Neural cell (in vitro differentiated cells): ENCODE results near the gene POLR2B. TPM values are rescaled to one million over a fixed set of nuclear protein-coding genes. Genes with fewer than 3 reads are reported as not detected.

Source experiments
- H2AFZ ChIP-seq: fragments of 200-600, 300-800 bp; sonication (generic), shearing (Covaris generic); 2 replicates; pipeline ENCODE4 v1.6.0; 2014; ENCODE audit warnings: low read depth, mild to moderate bottlenecking, antibody characterized with exemption, low read length, moderate library complexity
- H3F3A ChIP-seq: fragments of 200-600 bp; shearing (Covaris generic); 2 replicates; pipeline ENCODE4 v1.6.1; 2016; ENCODE audit warnings: mild to moderate bottlenecking, moderate library complexity, mixed read lengths, antibody characterized with exemption, low read length; ENCODE audit not compliant: insufficient read depth, poor library complexity, severe bottlenecking
- H3K27ac ChIP-seq: fragments of 200-600, 300-800 bp; sonication (generic), shearing (Covaris generic); 2 replicates; pipeline ENCODE4 v1.5.1; 2014; ENCODE audit warnings: mild to moderate bottlenecking, low read length, moderate library complexity
- H3K27me3 ChIP-seq: fragments of 300-800, 200-600 bp; sonication (generic), shearing (Covaris generic); 2 replicates; pipeline ENCODE4 v1.6.0; 2014; ENCODE audit warnings: mild to moderate bottlenecking, low read depth, low read length, moderate library complexity; ENCODE audit not compliant: insufficient read depth
- H3K36me3 ChIP-seq: fragments of 300-800, 200-600 bp; sonication (generic), shearing (Covaris generic); 2 replicates; pipeline ENCODE4 v1.5.1; 2014; ENCODE audit warnings: mild to moderate bottlenecking, antibody characterized with exemption, low read length, moderate library complexity; ENCODE audit not compliant: insufficient read depth
- H3K4me2 ChIP-seq: fragments of 300-800, 200-600 bp; sonication (generic), shearing (Covaris generic); 2 replicates; pipeline ENCODE4 v1.6.0; 2014; ENCODE audit warnings: mild to moderate bottlenecking, low read length
- H3K4me3 ChIP-seq: fragments of 300-800, 200-600 bp; sonication (generic), shearing (Covaris generic); 2 replicates; pipeline ENCODE4 v1.5.1; 2014; ENCODE audit warnings: mild to moderate bottlenecking, low read length, moderate library complexity
- H3K79me2 ChIP-seq: fragments of 200-600 bp; shearing (Covaris generic); replicated peaks from 2 replicates; pipeline ENCODE4 v1.6.0; 2014; ENCODE audit warnings: mild to moderate bottlenecking, low read length, moderate library complexity; ENCODE audit not compliant: insufficient read depth
- H3K9ac ChIP-seq: fragments of 300-800, 200-600 bp; sonication (generic), shearing (Covaris generic); 2 replicates; pipeline ENCODE4 v1.6.1; 2016; ENCODE audit warnings: mild to moderate bottlenecking, low read length, mixed read lengths
- H3K9me2 ChIP-seq: fragments of 200-600 bp; shearing (Covaris generic); 2 replicates; pipeline ENCODE4 v1.6.1; 2016; ENCODE audit warnings: mild to moderate bottlenecking, low read length, mixed read lengths; ENCODE audit not compliant: insufficient read depth
- H3K9me3 ChIP-seq: fragments of 200-600, 300-800 bp; sonication (generic), shearing (Covaris generic); 2 replicates; pipeline ENCODE4 v1.6.1; 2016; ENCODE audit warnings: mild to moderate bottlenecking, mixed run types, low read length, moderate library complexity, mixed read lengths
- H4K20me1 ChIP-seq: fragments of 200-600 bp; shearing (Covaris generic); 2 replicates; pipeline ENCODE4 v1.6.1; 2016; ENCODE audit warnings: mild to moderate bottlenecking, mixed run types; ENCODE audit not compliant: insufficient read depth
- CTCF ChIP-seq: fragments of 450-650 bp; IDR thresholded peaks from 2 replicates; pipeline ENCODE4 v1.5.1; 2014; ENCODE audit warnings: antibody characterized with exemption, mild to moderate bottlenecking, moderate library complexity; ENCODE audit not compliant: poor library complexity, severe bottlenecking
- EP300 ChIP-seq: fragments of 450-650 bp; conservative IDR thresholded peaks from 2 replicates; pipeline ENCODE4 v1.6.1; 2014; ENCODE audit warnings: antibody characterized with exemption, mild to moderate bottlenecking, moderate library complexity; ENCODE audit not compliant: poor library complexity, severe bottlenecking
- EZH2 ChIP-seq: fragments of 200-600, 300-800 bp; shearing (Covaris generic), sonication (generic); IDR thresholded peaks from 2 replicates; pipeline ENCODE4 v1.6.1; 2014; ENCODE audit warnings: antibody characterized with exemption, low read length, borderline replicate concordance, mild to moderate bottlenecking; ENCODE audit not compliant: insufficient read depth, poor library complexity, severe bottlenecking
- MXI1 ChIP-seq: fragments of 450-650 bp; conservative IDR thresholded peaks from 2 replicates; pipeline ENCODE4 v1.6.1; 2014; ENCODE audit warnings: antibody characterized with exemption, mild to moderate bottlenecking; ENCODE audit not compliant: poor library complexity, severe bottlenecking
- POLR2AphosphoS5 ChIP-seq: IDR thresholded peaks from 2 replicates; pipeline ENCODE4 v1.6.1; 2012
- RAD21 ChIP-seq: fragments of 450-650 bp; conservative IDR thresholded peaks from 2 replicates; pipeline ENCODE4 v1.6.1; 2014; ENCODE audit warnings: antibody characterized with exemption, mild to moderate bottlenecking, moderate library complexity
- REST ChIP-seq: IDR thresholded peaks from 2 replicates; pipeline ENCODE4 v1.6.1; 2012; ENCODE audit warnings: borderline replicate concordance
- SMC3 ChIP-seq: fragments of 450-650 bp; conservative IDR thresholded peaks from 2 replicates; pipeline ENCODE4 v1.6.1; 2014; ENCODE audit warnings: antibody characterized with exemption, mild to moderate bottlenecking, moderate library complexity; ENCODE audit not compliant: poor library complexity
- TAF1 ChIP-seq: IDR thresholded peaks from 2 replicates; pipeline ENCODE4 v1.6.1; 2012; ENCODE audit warnings: low read depth
- polyA plus RNA-seq: library from polyadenylated mRNA; depleted of rRNA; stranded (reverse); fragments of >200 nt; gene quantifications from 2 replicates; pipeline ENCODE4 v1.2.3, GENCODE V29; 2014

The POLR2B gene
- polyA plus RNA-seq, 1 donor from 2014 or later: 300 TPM

DNA sequence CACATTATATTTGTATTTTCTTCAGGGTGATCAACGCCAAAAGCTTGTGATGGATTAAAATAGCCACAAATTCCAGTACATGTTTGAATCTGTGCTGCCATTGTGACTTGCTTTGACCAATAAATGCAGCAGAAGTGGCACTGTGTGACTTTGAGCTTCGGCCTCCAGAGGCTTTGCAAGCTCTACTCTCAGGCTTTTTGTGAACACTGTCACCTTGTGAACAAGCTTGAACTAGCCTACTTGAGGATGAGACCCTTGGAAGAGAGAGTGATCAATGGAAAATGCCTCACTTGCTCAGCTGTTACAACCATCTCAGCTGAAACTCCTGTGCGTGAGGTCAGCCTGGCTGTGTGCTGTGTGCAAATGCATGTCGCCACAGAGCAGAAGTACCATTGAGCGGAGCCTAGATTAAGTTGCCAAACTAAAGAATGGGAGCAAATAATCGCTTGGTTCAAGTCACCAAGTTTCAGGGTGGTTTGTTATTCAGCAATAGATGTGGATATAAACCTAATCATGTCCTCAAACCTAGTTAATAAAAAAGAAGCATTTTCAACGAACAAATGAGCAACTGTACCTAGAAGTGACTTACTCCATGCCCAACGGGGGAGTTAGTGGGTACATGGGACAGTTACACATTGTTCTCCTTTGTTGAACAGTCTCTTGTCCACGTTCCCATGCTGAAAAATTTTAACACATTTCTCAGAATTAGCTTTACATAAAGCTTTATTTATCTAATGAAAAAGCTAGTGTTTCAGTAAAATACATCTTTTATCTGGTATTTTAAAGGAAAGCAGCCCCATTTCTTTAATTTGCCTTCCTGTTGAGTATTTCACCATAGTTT, 24.8 kb upstream of the POLR2B start:
- no peaks in the 10 kb centered on the region for H3F3A ChIP-seq
- no peak overlapping the region for H3K4me2 ChIP-seq
- no peaks in the 10 kb centered on the region for H3K79me2 ChIP-seq
- no peak overlapping the region for H3K4me3 ChIP-seq
- no peaks in the 10 kb centered on the region for H3K27me3 ChIP-seq
- H3K9me3 ChIP-seq: no peaks in the 10 kb centered on the region
- no peak overlapping the region for H3K27ac ChIP-seq
- H3K9ac ChIP-seq: no peak overlapping the region
- no peaks in the 10 kb centered on the region for H4K20me1 ChIP-seq
- H2AFZ ChIP-seq: no peak overlapping the region
- TF ChIP-seq MXI1 (no peak), TAF1 (no peak), EZH2 (no peak), SMC3 (no peak), REST (no peak), POLR2AphosphoS5 (no peak)
- H3K36me3 ChIP-seq: no peaks in the 10 kb centered on the region
- no peaks in the 10 kb centered on the region for H3K9me2 ChIP-seq

GRCh38 chr4:56958111-56958517, 20.6 kb upstream of the POLR2B start:
- H3F3A ChIP-seq: no peaks in the 10 kb centered on the region
- no peaks in the 10 kb centered on the region for H4K20me1 ChIP-seq
- H2AFZ ChIP-seq: no peak overlapping the region
- H3K36me3 ChIP-seq: no peaks in the 10 kb centered on the region
- H3K27me3 ChIP-seq: no peaks in the 10 kb centered on the region
- H3K27ac ChIP-seq: no peak overlapping the region
- TF ChIP-seq EP300 (no peak), SMC3 (no peak), MXI1 (no peak), CTCF (no peak), EZH2 (no peak), REST (no peak), RAD21 (no peak), POLR2AphosphoS5 (no peak), TAF1 (no peak)
- H3K79me2 ChIP-seq: no peaks in the 10 kb centered on the region
- no peak overlapping the region for H3K4me3 ChIP-seq
- no peaks in the 10 kb centered on the region for H3K9me2 ChIP-seq
- no peak overlapping the region for H3K4me2 ChIP-seq
- no peaks in the 10 kb centered on the region for H3K9me3 ChIP-seq
- no peak overlapping the region for H3K9ac ChIP-seq
